HCT116 (cell line): ENCODE results near the gene RIC8B. TPM values are rescaled to one million over a fixed set of nuclear protein-coding genes. Genes with fewer than 3 reads are reported as not detected.

Experiments
- ATAC-seq: fragments of 200-7000 bp; cut with Tn5 transposase; 2 replicates; pipeline ENCODE4 v1.9.1; 2020; ENCODE audit warnings: mild to moderate bottlenecking, moderate library complexity
- BruUV-seq: library from RNA; stranded (reverse); fragments of 400-500 nt; replicated peaks from 2 replicates; lab custom pipeline; 2021; lab: Mats Ljungman, UMichigan
- CTCF ChIA-PET: fragments of 300-600 bp; sonication (Branson Sonifier 250); formaldehyde crosslinking; loops from one replicate; lab custom pipeline; 2021; ENCODE audit warnings: antibody characterized with exemption; lab: Charles Lee
- POLR2A ChIA-PET: fragments of 300-600, 350-600 bp; sonication (Branson Sonifier 250); formaldehyde crosslinking; loops from one replicate; lab custom pipeline; 2021; ENCODE audit warnings: antibody characterized with exemption; lab: Charles Lee
- RAD21 ChIA-PET, 2 experiments: fragments of 300-600 bp; sonication (Branson Sonifier 250); formaldehyde crosslinking; loops; one replicate each; lab custom pipeline; 2023; ENCODE audit warnings: low total read pairs in 2 of 2; ENCODE audit not compliant: uncharacterized antibody in 2 of 2, unreplicated experiment in 2 of 2, low non-redundant PET in 1 of 2; lab: Charles Lee
- DNase-seq: peaks from one replicate; pipeline ENCODE4 v3.0.0-alpha.2; 2010; ENCODE audit warnings: low read depth, low spot score
- H2AFZ ChIP-seq: fragments of 200-600 bp; shearing (Covaris generic), sonication (generic); 2 replicates; pipeline ENCODE4 v1.6.1; 2017; ENCODE audit warnings: low read depth, mixed run types, mixed read lengths, antibody characterized with exemption, low read length; ENCODE audit not compliant: poor library complexity, severe bottlenecking
- H3K27ac ChIP-seq: 2 replicates; pipeline ENCODE4 v1.5.1; 2012; ENCODE audit warnings: low read depth, low read length
- H3K27me3 ChIP-seq: fragments of 200-600 bp; sonication (generic); 2 replicates; pipeline ENCODE4 v1.6.1; 2016; ENCODE audit warnings: mixed run types, low read length, mixed read lengths; ENCODE audit not compliant: insufficient read depth
- H3K36me3 ChIP-seq, 2 experiments: fragments of 200-500 bp in 1 of 2; fragments of 200-600 bp in 1 of 2; sonication (Bioruptor generic) in 1 of 2; sonication (generic) in 1 of 2; 2 replicates each; pipeline versions ENCODE4 v1.5.1 to v1.6.1; 2014 to 2016; ENCODE audit warnings: low read length in 2 of 2, inconsistent platforms in 1 of 2, mixed read lengths in 1 of 2, mixed run types in 1 of 2; ENCODE audit not compliant: insufficient read depth in 2 of 2, control insufficient read depth in 1 of 2
- H3K4me1 ChIP-seq, 2 experiments: fragments of 200-600 bp in 1 of 2; sonication (generic) in 1 of 2; 2 replicates each; pipeline versions ENCODE4 v1.5.1 to v1.6.1; 2012 to 2017; ENCODE audit warnings: low read length in 2 of 2, inconsistent platforms in 1 of 2, mild to moderate bottlenecking in 1 of 2, mixed read lengths in 1 of 2, mixed run types in 1 of 2, moderate library complexity in 1 of 2; ENCODE audit not compliant: insufficient read depth in 2 of 2, control insufficient read depth in 1 of 2
- H3K4me2 ChIP-seq: fragments of 200-600 bp; sonication (generic); 2 replicates; pipeline ENCODE4 v1.6.1; 2017; ENCODE audit warnings: mixed run types, low read length, mixed read lengths
- H3K4me3 ChIP-seq, 2 experiments: fragments of 200-600 bp in 1 of 2; sonication (generic) in 1 of 2; replicated peaks in 1 of 2; 2 replicates each; pipeline ENCODE4 v1.5.1; 2011 to 2016; ENCODE audit warnings: low read length in 2 of 2, control low read depth in 1 of 2, low read depth in 1 of 2, mild to moderate bottlenecking in 1 of 2, mixed read lengths in 1 of 2, mixed run types in 1 of 2
- H3K79me2 ChIP-seq: fragments of 200-600 bp; sonication (generic); 2 replicates; pipeline ENCODE4 v1.6.1; 2017; ENCODE audit warnings: mild to moderate bottlenecking, mixed run types, low read length, moderate library complexity, mixed read lengths; ENCODE audit not compliant: insufficient read depth
- H3K9ac ChIP-seq: fragments of 200-600 bp; sonication (generic); 2 replicates; pipeline ENCODE4 v1.6.1; 2016; ENCODE audit warnings: low read length, mixed read lengths
- H3K9me2 ChIP-seq: fragments of 200-600 bp; sonication (generic), shearing (Covaris generic); 2 replicates; pipeline ENCODE4 v1.6.1; 2017; ENCODE audit warnings: mixed run types, mild to moderate bottlenecking, moderate library complexity; ENCODE audit not compliant: insufficient read depth
- H3K9me3 ChIP-seq, 2 experiments: fragments of 200-500 bp in 1 of 2; fragments of 200-600 bp in 1 of 2; sonication (Bioruptor generic) in 1 of 2; sonication (generic) in 1 of 2; 2 replicates each; pipeline ENCODE4 v1.6.1; 2014 to 2017; ENCODE audit warnings: low read length in 2 of 2, mixed read lengths in 2 of 2, inconsistent platforms in 1 of 2, low read depth in 1 of 2, mild to moderate bottlenecking in 1 of 2, mixed run types in 1 of 2, moderate library complexity in 1 of 2; ENCODE audit not compliant: control insufficient read depth in 1 of 2, insufficient read depth in 1 of 2
- H4K20me1 ChIP-seq: fragments of 200-600 bp; sonication (generic), shearing (Covaris generic); 2 replicates; pipeline ENCODE4 v1.6.1; 2017; ENCODE audit warnings: mixed run types, mild to moderate bottlenecking, moderate library complexity; ENCODE audit not compliant: insufficient read depth
- ATF3 ChIP-seq: IDR thresholded peaks from 2 replicates; pipeline ENCODE4 v1.6.1; 2012
- CTCF ChIP-seq, 3 experiments: fragments of 200-600 bp in 1 of 3; sonication (generic) in 1 of 3; IDR thresholded peaks in 2 of 3; conservative IDR thresholded peaks in 1 of 3; 2 replicates each; pipeline ENCODE4 v1.5.1; 2012 to 2017; ENCODE audit warnings: low read depth in 2 of 3, low read length in 2 of 3, antibody characterized with exemption in 1 of 3, borderline replicate concordance in 1 of 3, control low read depth in 1 of 3, mild to moderate bottlenecking in 1 of 3, mixed read lengths in 1 of 3, mixed run types in 1 of 3, moderate library complexity in 1 of 3; ENCODE audit not compliant: insufficient read depth in 1 of 3
- EZH2 ChIP-seq: fragments of 200-600 bp; sonication (generic); IDR thresholded peaks from 2 replicates; pipeline ENCODE4 v1.6.1; 2017; ENCODE audit warnings: antibody characterized with exemption, mixed run types
- EZH2phosphoT487 ChIP-seq: fragments of 200-600 bp; IDR thresholded peaks from 2 replicates; pipeline ENCODE4 v1.6.1; 2018; ENCODE audit warnings: antibody characterized with exemption, borderline replicate concordance
- FOSL1 ChIP-seq: IDR thresholded peaks from 2 replicates; pipeline ENCODE4 v1.6.1; 2012; ENCODE audit warnings: low read depth
- JUND ChIP-seq: IDR thresholded peaks from 2 replicates; pipeline ENCODE4 v1.6.1; 2012
- MAX ChIP-seq: IDR thresholded peaks from 2 replicates; pipeline ENCODE4 v1.6.1; 2012
- POLR2A ChIP-seq: IDR thresholded peaks from 2 replicates; pipeline ENCODE4 v1.7.0; 2011; ENCODE audit warnings: borderline replicate concordance; ENCODE audit not compliant: insufficient read depth, insufficient read length; ENCODE audit errors: extremely low read depth
- POLR2AphosphoS5 ChIP-seq: IDR thresholded peaks from 2 replicates; pipeline ENCODE4 v1.6.1; 2011; ENCODE audit warnings: mild to moderate bottlenecking, low read depth, low read length, moderate library complexity
- RAD21 ChIP-seq: IDR thresholded peaks from 2 replicates; pipeline ENCODE4 v1.6.1; 2012; ENCODE audit warnings: low read depth, mild to moderate bottlenecking
- REST ChIP-seq: IDR thresholded peaks from 2 replicates; pipeline ENCODE4 v1.6.1; 2012; ENCODE audit warnings: low read depth
- SIN3A ChIP-seq: IDR thresholded peaks from 2 replicates; pipeline ENCODE4 v1.6.1; 2012; ENCODE audit warnings: low read depth
- SRF ChIP-seq: IDR thresholded peaks from 2 replicates; pipeline ENCODE4 v1.6.1; 2012; ENCODE audit warnings: low read depth
- TCF7L2 ChIP-seq: IDR thresholded peaks from 2 replicates; pipeline ENCODE4 v1.7.0; 2011; ENCODE audit warnings: borderline replicate concordance, inconsistent platforms; ENCODE audit not compliant: insufficient read depth, insufficient read length; ENCODE audit errors: extremely low read depth
- YY1 ChIP-seq: IDR thresholded peaks from 2 replicates; pipeline ENCODE4 v1.6.1; 2011; ENCODE audit warnings: low read length, low read depth, moderate library complexity, mild to moderate bottlenecking; ENCODE audit not compliant: insufficient replicate concordance; ENCODE audit errors: extremely low read depth
- ZBTB33 ChIP-seq: IDR thresholded peaks from 2 replicates; pipeline ENCODE4 v1.6.1; 2011; ENCODE audit warnings: mild to moderate bottlenecking, low read length, moderate library complexity; ENCODE audit not compliant: insufficient replicate concordance; ENCODE audit errors: extremely low read depth
- ZFX ChIP-seq: fragments of 450-650 bp; IDR thresholded peaks from 2 replicates; pipeline ENCODE4 v1.6.1; 2017
- ZNF274 ChIP-seq: fragments of 200-500 bp; sonication (Bioruptor generic); IDR thresholded peaks from 2 replicates; pipeline ENCODE4 v1.6.1; 2014; ENCODE audit warnings: mild to moderate bottlenecking, low read depth, low read length, inconsistent platforms
- intact Hi-C: fragments of 100-400 bp; cut with micrococcal nuclease; formaldehyde crosslinking; loops from 2 replicates; pipeline ENCODE4 v1.10.0; 2022
- total RNA-seq: library from RNA; stranded (reverse); gene quantifications from one replicate; pipeline ENCODE4 v1.2.1, GENCODE V29; 2021; ENCODE audit not compliant: unreplicated experiment

RIC8B gene
- total RNA-seq, 1 experiment from 2014 or later: 16.7 TPM

DNA sequence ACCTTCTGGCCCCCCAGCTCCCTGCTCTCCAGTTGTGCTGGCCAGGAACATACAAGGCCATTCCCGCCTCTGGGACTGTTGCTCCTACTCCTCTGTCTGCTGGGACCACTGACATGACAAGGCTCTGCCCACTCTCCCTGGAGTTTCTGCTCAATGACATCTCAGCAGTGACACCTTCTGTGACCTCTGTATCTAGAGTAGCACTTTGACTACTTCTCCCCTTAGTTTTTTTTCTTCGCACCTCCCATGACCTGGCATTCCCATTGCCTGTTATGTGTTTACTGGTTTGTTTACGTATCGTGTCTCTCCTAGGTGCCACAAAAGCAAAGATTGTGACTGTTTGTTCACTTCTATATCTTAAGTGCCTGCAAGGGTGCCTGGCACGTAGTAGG lies 141.1 kb downstream of the RIC8B start:
- H3K9me2 ChIP-seq: no peaks in the 10 kb centered on the region
- ChIA-PET POLR2A (no interaction called here), CTCF (no interaction called here), RAD21 (no interaction called here)
- no peaks in the 10 kb centered on the region for H3K9me3 ChIP-seq
- H3K4me1 ChIP-seq: no peaks in the 10 kb centered on the region
- H2AFZ ChIP-seq: no peak overlapping the region
- no TSS peak for BruUV-seq
- no peak for TF ChIP-seq POLR2A
- no peak for TF ChIP-seq ZBTB33
- no peak for TF ChIP-seq MAX
- no peak for TF ChIP-seq RAD21
- TF ChIP-seq SIN3A: no peak
- TF ChIP-seq POLR2AphosphoS5: no peak
- no peak for TF ChIP-seq ZFX
- no peak for TF ChIP-seq YY1
- no peak for TF ChIP-seq EZH2
- no peak for TF ChIP-seq TCF7L2
- TF ChIP-seq REST: no peak
- no peak for TF ChIP-seq ATF3
- TF ChIP-seq ZNF274: no peak
- no peak for TF ChIP-seq SRF
- TF ChIP-seq EZH2phosphoT487: no peak
- TF ChIP-seq JUND: no peak
- TF ChIP-seq CTCF (IDR thresholded peaks at IDR 0.05 in 2 of 3, conservative IDR thresholded peaks at IDR 0.05 in 1 of 3; ENCODE audit: borderline replicate concordance in 1 of 3, insufficient read depth in 1 of 3, low read depth in 2 of 3, low read length in 2 of 3): no peak
- no peak for TF ChIP-seq FOSL1
- no peak for DNase-seq
- no peaks in the 10 kb centered on the region for H3K79me2 ChIP-seq
- H3K9ac ChIP-seq: no peak overlapping the region
- no peak overlapping the region for H3K4me2 ChIP-seq
- intact Hi-C loops: no loop called here
- no peaks in the 10 kb centered on the region for H3K27me3 ChIP-seq
- H4K20me1 ChIP-seq: no peaks in the 10 kb centered on the region
- no peak overlapping the region for H3K27ac ChIP-seq
- no peak overlapping the region for H3K4me3 ChIP-seq
- no peaks in the 10 kb centered on the region for H3K36me3 ChIP-seq
- no peak for ATAC-seq
